ENCODE data around the gene MYO3B.

- TF ChIP-seq CTCF (conservative IDR thresholded peaks at IDR 0.05) (no peak), ZFX (IDR thresholded peaks at IDR 0.05) (no peak)
These were observed 48.3 kb downstream of the MYO3B start for GRCh38 chr2:170226216-170226615.
